HG03280 (cell line): ENCODE measurements around the gene PTPRM.
"Not testable (repeated sequence)": the region's sequence is repeated elsewhere in the genome, so short reads cannot be mapped to it uniquely, and the experiment has no call there.

Experiments
- ATAC-seq: cut with Tn5 transposase; IDR thresholded peaks from one replicate; pipeline ENCODE4 v1.9.1; 2021; ENCODE audit warnings: mild to moderate bottlenecking, moderate library complexity; ENCODE audit not compliant: unreplicated experiment

Gene PTPRM

GRCh38 chr18:8036551-8036950 lies 469.4 kb downstream of the PTPRM start:
- no peak for ATAC-seq

GRCh38 chr18:8037296-8037695 lies 470.2 kb downstream of the PTPRM start:
- ATAC-seq: no peak

GRCh38 chr18:8040021-8040420 lies 472.9 kb downstream of the PTPRM start:
- ATAC-seq: no peak

- no peak for ATAC-seq
Observed at GRCh38 chr18:8041526-8042111, 474.5 kb downstream of the PTPRM start.

GRCh38 chr18:8044004-8044403 lies 476.9 kb downstream of the PTPRM start:
- no peak for ATAC-seq

GRCh38 chr18:8045160-8045883 lies 478.2 kb downstream of the PTPRM start:
- no peak for ATAC-seq

- no peak for ATAC-seq
Observed at GRCh38 chr18:8045884-8046281, 478.8 kb downstream of the PTPRM start.

GRCh38 chr18:8046441-8046840 lies 479.3 kb downstream of the PTPRM start:
- ATAC-seq: no peak

- ATAC-seq: no peak
Observed at GRCh38 chr18:8049147-8049546, 482.0 kb downstream of the PTPRM start.

- ATAC-seq: no peak
Observed at GRCh38 chr18:8050616-8051329, 483.7 kb downstream of the PTPRM start.

- ATAC-seq: no peak
Observed at GRCh38 chr18:8051453-8051852, 484.3 kb downstream of the PTPRM start.

GRCh38 chr18:8052237-8052701 lies 485.2 kb downstream of the PTPRM start:
- no peak for ATAC-seq

- ATAC-seq: no peak
Observed at GRCh38 chr18:8056723-8057122, 489.6 kb downstream of the PTPRM start.

GRCh38 chr18:8063152-8063551 lies 496.0 kb downstream of the PTPRM start:
- not testable (repeated sequence) for ATAC-seq

- no peak for ATAC-seq
Observed at GRCh38 chr18:8063733-8064132, 496.6 kb downstream of the PTPRM start.

- ATAC-seq: no peak
Observed at GRCh38 chr18:8065284-8065683, 498.2 kb downstream of the PTPRM start.

GRCh38 chr18:8065773-8066172 lies 498.7 kb downstream of the PTPRM start:
- no peak for ATAC-seq

- no peak for ATAC-seq
Observed at GRCh38 chr18:8069708-8070107, 502.6 kb downstream of the PTPRM start.

- ATAC-seq: no peak
Observed at GRCh38 chr18:8073167-8073566, 506.1 kb downstream of the PTPRM start.

- no peak for ATAC-seq
Observed at GRCh38 chr18:8080092-8080491, 513.0 kb downstream of the PTPRM start.

GRCh38 chr18:8081267-8081666 lies 514.2 kb downstream of the PTPRM start:
- ATAC-seq: no peak
